HL-60 (cell line): ENCODE results near the gene CCDC57.

ENCODE experiments used
- DNase-seq, 2 experiments: peaks; one replicate each; pipeline ENCODE4 v3.0.0-alpha.2; 2010 to 2020; ENCODE audit warnings: low read depth in 1 of 2, low spot score in 1 of 2
- H3K27ac ChIP-seq: fragments of 250-450 bp; sonication (Bioruptor Pico); replicated peaks from 2 replicates; pipeline ENCODE4 v1.5.1; 2020; ENCODE audit warnings: mild to moderate bottlenecking, moderate library complexity
- H3K27me3 ChIP-seq: fragments of 250-450 bp; sonication (Bioruptor Pico); 2 replicates; pipeline ENCODE4 v1.5.1; 2021; ENCODE audit warnings: mild to moderate bottlenecking, moderate library complexity; ENCODE audit not compliant: insufficient read depth, poor library complexity, severe bottlenecking
- H3K4me3 ChIP-seq: replicated peaks from 2 replicates; pipeline ENCODE4 v1.5.1; 2011; ENCODE audit warnings: mild to moderate bottlenecking, control low read depth, low read length; ENCODE audit not compliant: insufficient read depth
- CTCF ChIP-seq: IDR thresholded peaks from one replicate; pipeline ENCODE4 v1.5.1; 2011; ENCODE audit warnings: low read length, control low read depth, inconsistent platforms; ENCODE audit not compliant: insufficient read depth
- GABPA ChIP-seq: IDR thresholded peaks from 2 replicates; pipeline ENCODE4 v1.6.1; 2012; ENCODE audit warnings: low read depth
- POLR2AphosphoS5 ChIP-seq: IDR thresholded peaks from 2 replicates; pipeline ENCODE4 v1.6.1; 2012; ENCODE audit warnings: low read depth
- REST ChIP-seq: IDR thresholded peaks from 2 replicates; pipeline ENCODE4 v1.6.1; 2012; ENCODE audit warnings: low read depth; ENCODE audit not compliant: insufficient replicate concordance
- SPI1 ChIP-seq: IDR thresholded peaks from 2 replicates; pipeline ENCODE4 v1.6.1; 2012; ENCODE audit warnings: low read depth, mild to moderate bottlenecking, borderline replicate concordance

CCDC57 gene

GRCh38 chr17:82149401-82150099 lies 63.1 kb downstream of the CCDC57 start:
- DNase-seq = no peak
- no peak overlapping the region for H3K4me3 ChIP-seq
- H3K27me3 ChIP-seq = no peaks in the 10 kb centered on the region
- H3K27ac ChIP-seq = no peak overlapping the region
- TF ChIP-seq CTCF (no peak), GABPA (no peak), REST (no peak), SPI1 (no peak), POLR2AphosphoS5 (no peak)

- DNase-seq = no peak
- no peak for TF ChIP-seq POLR2AphosphoS5
- no peak for TF ChIP-seq CTCF
- no peak for TF ChIP-seq REST
- TF ChIP-seq SPI1 = no peak
- TF ChIP-seq GABPA = no peak
- Histone ChIP-seq H3K27ac (no peak overlapping the region), H3K4me3 (no peak overlapping the region), H3K27me3 (no peaks in the 10 kb centered on the region)
Observed at GRCh38 chr17:82148997-82149396, 63.6 kb downstream of the CCDC57 start.

GRCh38 chr17:82148011-82148410 lies 64.6 kb downstream of the CCDC57 start:
- TF ChIP-seq SPI1 = no peak
- no peak for TF ChIP-seq REST
- no peak for TF ChIP-seq POLR2AphosphoS5
- no peak for TF ChIP-seq GABPA
- no peak for TF ChIP-seq CTCF

More at GRCh38 chr17:82148011-82148410, 64.6 kb downstream of the CCDC57 start:
- Histone ChIP-seq H3K27me3 (no peaks in the 10 kb centered on the region), H3K4me3 (no peak overlapping the region), H3K27ac (no peak overlapping the region)
- DNase-seq = no peak
